OCI-LY7 (cell line): ENCODE results near the gene EIF4G2. TPM values are rescaled to one million over a fixed set of nuclear protein-coding genes. Genes with fewer than 3 reads are reported as not detected.

Experiments
- BruUV-seq: library from RNA; stranded (reverse); fragments of 400-500 nt; replicated peaks from 2 replicates; lab custom pipeline; 2021; lab: Mats Ljungman, UMichigan
- CTCF ChIA-PET: fragments of 300-600 bp; sonication (Branson Sonifier 250); formaldehyde crosslinking; loops from one replicate; lab custom pipeline; 2022; ENCODE audit warnings: antibody characterized with exemption; ENCODE audit not compliant: unreplicated experiment; lab: Charles Lee
- POLR2A ChIA-PET: fragments of 300-600 bp; sonication (Branson Sonifier 250); formaldehyde crosslinking; loops from one replicate; lab custom pipeline; 2022; ENCODE audit warnings: antibody characterized with exemption; lab: Charles Lee
- DNase-seq: peaks from one replicate; pipeline ENCODE4 v3.0.0-alpha.2; 2015; ENCODE audit warnings: low spot score
- H2AFZ ChIP-seq: fragments of 200-600 bp; sonication (generic), shearing (Covaris generic); 2 replicates; pipeline ENCODE4 v1.6.1; 2014; ENCODE audit warnings: mild to moderate bottlenecking, antibody characterized with exemption, low read length, moderate library complexity
- H3K27ac ChIP-seq: fragments of 200-600 bp; sonication (generic); 2 replicates; pipeline ENCODE4 v1.5.1; 2014; ENCODE audit warnings: mixed run types, low read depth, mild to moderate bottlenecking, moderate library complexity, low read length, inconsistent platforms; ENCODE audit not compliant: poor library complexity, severe bottlenecking
- H3K36me3 ChIP-seq: fragments of 200-600 bp; sonication (generic); 2 replicates; pipeline ENCODE4 v1.6.1; 2014; ENCODE audit warnings: mild to moderate bottlenecking, antibody characterized with exemption, low read length, moderate library complexity, mixed read lengths; ENCODE audit not compliant: insufficient read depth
- H3K4me1 ChIP-seq: fragments of 200-600 bp; sonication (generic); 2 replicates; pipeline ENCODE4 v1.5.1; 2014; ENCODE audit warnings: mild to moderate bottlenecking, low read length; ENCODE audit not compliant: insufficient read depth, poor library complexity, severe bottlenecking
- H3K4me2 ChIP-seq: fragments of 200-600 bp; sonication (generic); 2 replicates; pipeline ENCODE4 v1.6.1; 2014; ENCODE audit warnings: mild to moderate bottlenecking, low read length
- H3K4me3 ChIP-seq: fragments of 200-600 bp; sonication (generic); 2 replicates; pipeline ENCODE4 v1.5.1; 2014; ENCODE audit warnings: mild to moderate bottlenecking, low read depth, low read length; ENCODE audit not compliant: poor library complexity, severe bottlenecking
- H3K79me2 ChIP-seq: fragments of 200-600 bp; sonication (generic); 2 replicates; pipeline ENCODE4 v1.6.1; 2016; ENCODE audit warnings: low read depth, mild to moderate bottlenecking, low read length, moderate library complexity, mixed read lengths; ENCODE audit not compliant: insufficient read depth
- H3K9me2 ChIP-seq: fragments of 200-600 bp; sonication (generic); 2 replicates; pipeline ENCODE4 v1.6.1; 2016; ENCODE audit warnings: mild to moderate bottlenecking, low read length, mixed read lengths; ENCODE audit not compliant: insufficient read depth
- H3K9me3 ChIP-seq: fragments of 200-600 bp; sonication (generic); 2 replicates; pipeline ENCODE4 v1.6.1; 2014; ENCODE audit warnings: mild to moderate bottlenecking, mixed run types, low read length, mixed read lengths
- H4K20me1 ChIP-seq: fragments of 200-600 bp; sonication (generic); 2 replicates; pipeline ENCODE4 v1.6.1; 2014; ENCODE audit warnings: mild to moderate bottlenecking, antibody characterized with exemption, low read length, moderate library complexity, mixed read lengths; ENCODE audit not compliant: insufficient read depth
- EZH2phosphoT487 ChIP-seq: fragments of 200-600 bp; sonication (generic); IDR thresholded peaks from 2 replicates; pipeline ENCODE4 v1.6.1; 2018; ENCODE audit warnings: low read depth, borderline replicate concordance, mild to moderate bottlenecking, mixed run types, antibody characterized with exemption, low read length, moderate library complexity, mixed read lengths
- intact Hi-C: fragments of 100-400 bp; cut with micrococcal nuclease; formaldehyde crosslinking; loops from one replicate; pipeline ENCODE4 v1.10.0; 2022; ENCODE audit not compliant: unreplicated experiment
- total RNA-seq, 2 experiments: library from RNA; depleted of rRNA in 1 of 2; stranded (reverse); fragments of >200 nt in 1 of 2; shearing (Covaris generic) in 1 of 2; gene quantifications; 2 replicates each; pipeline ENCODE4 v1.2.3, GENCODE V29; 2014 to 2022
- TF ChIP-seq, protein P1 (sequence below): fragments of 200-600 bp; sonication (generic); conservative IDR thresholded peaks from 2 replicates; pipeline ENCODE4 v1.5.1; 2014; ENCODE audit warnings: mild to moderate bottlenecking, antibody characterized with exemption, low read length, moderate library complexity, mixed read lengths

EIF4G2 gene
- total RNA-seq, 2 experiments from 2014 or later: 317 to 502 TPM

DNA sequence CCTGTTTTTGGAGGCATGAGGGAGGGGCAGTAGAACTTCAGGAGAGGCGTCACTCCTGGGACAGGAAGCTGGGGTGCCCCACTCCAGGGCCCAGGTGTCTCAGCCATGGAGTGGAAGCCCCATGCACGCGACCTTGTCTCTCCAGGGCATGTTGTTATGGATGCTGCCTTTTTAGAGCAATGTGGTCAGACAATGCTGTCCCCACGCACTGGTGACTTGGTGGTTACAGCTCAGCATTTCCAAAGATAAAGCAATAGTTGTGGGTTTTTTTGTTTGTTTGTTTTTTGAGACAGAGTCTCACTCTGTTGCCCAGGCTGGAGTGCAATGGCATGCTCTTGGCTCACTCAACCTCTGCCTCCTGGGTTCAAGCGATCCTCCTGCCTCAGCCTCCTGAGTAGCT is 22.3 kb downstream of the EIF4G2 start:
- Histone ChIP-seq H3K4me3 (no peak overlapping the region), H4K20me1 (no peaks in the 10 kb centered on the region), H3K36me3 (no peaks in the 10 kb centered on the region), H3K79me2 (no peaks in the 10 kb centered on the region), H3K4me2 (no peak overlapping the region), H2AFZ (no peak overlapping the region), H3K9me3 (no peaks in the 10 kb centered on the region), H3K9me2 (no peaks in the 10 kb centered on the region), H3K4me1 (no peaks in the 10 kb centered on the region), H3K27ac (no peak overlapping the region)
- intact Hi-C loops: no loop called here
- no peak for DNase-seq
- POLR2A ChIA-PET: no interaction called here
- CTCF ChIA-PET: no interaction called here
- TF ChIP-seq EZH2phosphoT487: no peak
- TF ChIP-seq, protein P1, sequence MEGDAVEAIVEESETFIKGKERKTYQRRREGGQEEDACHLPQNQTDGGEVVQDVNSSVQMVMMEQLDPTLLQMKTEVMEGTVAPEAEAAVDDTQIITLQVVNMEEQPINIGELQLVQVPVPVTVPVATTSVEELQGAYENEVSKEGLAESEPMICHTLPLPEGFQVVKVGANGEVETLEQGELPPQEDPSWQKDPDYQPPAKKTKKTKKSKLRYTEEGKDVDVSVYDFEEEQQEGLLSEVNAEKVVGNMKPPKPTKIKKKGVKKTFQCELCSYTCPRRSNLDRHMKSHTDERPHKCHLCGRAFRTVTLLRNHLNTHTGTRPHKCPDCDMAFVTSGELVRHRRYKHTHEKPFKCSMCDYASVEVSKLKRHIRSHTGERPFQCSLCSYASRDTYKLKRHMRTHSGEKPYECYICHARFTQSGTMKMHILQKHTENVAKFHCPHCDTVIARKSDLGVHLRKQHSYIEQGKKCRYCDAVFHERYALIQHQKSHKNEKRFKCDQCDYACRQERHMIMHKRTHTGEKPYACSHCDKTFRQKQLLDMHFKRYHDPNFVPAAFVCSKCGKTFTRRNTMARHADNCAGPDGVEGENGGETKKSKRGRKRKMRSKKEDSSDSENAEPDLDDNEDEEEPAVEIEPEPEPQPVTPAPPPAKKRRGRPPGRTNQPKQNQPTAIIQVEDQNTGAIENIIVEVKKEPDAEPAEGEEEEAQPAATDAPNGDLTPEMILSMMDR: no peak
- BruUV-seq: no TSS peak

DNA sequence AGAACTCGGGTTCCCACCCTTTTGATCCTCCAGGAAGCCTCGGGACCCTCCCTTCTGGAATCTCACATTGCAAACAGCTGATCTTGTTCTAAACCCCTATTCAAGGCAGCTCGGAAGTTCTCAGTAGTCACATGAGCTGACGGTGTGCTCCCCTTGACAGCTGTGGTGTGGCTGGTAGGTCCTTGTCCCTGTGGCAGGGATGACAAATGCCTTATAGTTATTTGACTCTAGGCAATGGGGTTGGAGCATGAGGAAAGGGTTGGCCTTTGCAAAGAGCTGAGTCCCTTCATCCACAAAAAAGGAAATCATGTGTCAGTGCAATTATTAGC is 23.6 kb downstream of the EIF4G2 start:
- DNase-seq: no peak
- no peak overlapping the region for H3K4me2 ChIP-seq
- ChIA-PET POLR2A (interaction anchor here (0.6 kb wide), 1 partner anchor 48 kb away, joined by 5 read pairs; no protein-coding TSS in a partner anchor), CTCF (no interaction called here)
- H3K79me2 ChIP-seq: no peaks in the 10 kb centered on the region
- intact Hi-C loops: no loop called here
- H3K27ac ChIP-seq: no peak overlapping the region
- no peaks in the 10 kb centered on the region for H4K20me1 ChIP-seq
- no peaks in the 10 kb centered on the region for H3K9me3 ChIP-seq
- no peaks in the 10 kb centered on the region for H3K9me2 ChIP-seq
- TF ChIP-seq, protein P1: no peak
- TF ChIP-seq EZH2phosphoT487: no peak
- no peak overlapping the region for H2AFZ ChIP-seq
- H3K4me3 ChIP-seq: no peak overlapping the region
- H3K36me3 ChIP-seq: no peaks in the 10 kb centered on the region; the same call in 1 of the 2 replicates
- no peaks in the 10 kb centered on the region for H3K4me1 ChIP-seq
- no TSS peak for BruUV-seq

DNA sequence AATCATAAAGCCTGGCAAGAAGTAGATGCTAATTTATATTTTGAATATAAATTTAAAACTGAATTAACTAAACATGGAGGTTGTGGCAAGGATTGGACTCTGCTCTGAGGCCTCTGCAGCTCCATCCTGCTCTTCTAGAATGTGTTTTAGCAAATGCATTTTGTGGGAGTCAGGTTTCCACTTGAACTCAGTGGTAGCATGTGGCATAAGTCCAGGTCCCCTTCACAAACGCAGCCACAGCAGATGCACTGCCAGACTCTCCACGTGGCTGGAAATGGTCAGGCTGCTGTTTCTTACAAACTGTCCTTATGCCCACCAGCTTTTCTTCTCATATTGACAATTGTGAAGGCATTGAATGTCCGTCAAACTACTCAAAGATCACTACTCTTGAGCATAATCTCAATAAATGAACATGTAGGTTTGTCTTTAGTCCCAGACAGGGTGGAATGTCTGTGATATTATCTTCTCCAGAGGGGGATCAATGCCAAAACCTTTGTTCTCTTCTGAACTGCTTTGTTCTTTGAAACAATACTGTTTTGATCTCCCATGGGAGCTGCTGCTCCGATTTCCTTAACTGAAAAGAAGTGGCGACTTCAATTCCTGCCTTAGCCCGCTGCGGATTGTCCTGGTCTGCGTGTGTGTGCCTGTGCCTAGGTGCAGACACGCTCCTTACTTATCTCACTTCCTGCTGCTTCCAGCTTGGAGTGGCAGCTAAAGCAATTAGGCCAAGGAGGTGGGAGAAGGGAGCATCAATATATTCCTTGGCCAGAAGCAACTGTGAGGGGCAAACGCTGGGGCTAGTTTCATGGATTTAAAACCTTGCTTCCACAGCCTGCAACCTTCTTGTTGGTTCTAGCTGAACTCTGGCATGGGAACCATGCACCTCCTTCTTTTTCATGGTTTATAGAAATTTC is 24.2 kb downstream of the EIF4G2 start:
- Histone ChIP-seq H3K4me1 (no peaks in the 10 kb centered on the region), H4K20me1 (no peaks in the 10 kb centered on the region), H2AFZ (no peak overlapping the region), H3K9me2 (no peaks in the 10 kb centered on the region), H3K27ac (no peak overlapping the region), H3K36me3 (peaks cover 6% of the 10 kb centered on the region), H3K9me3 (no peaks in the 10 kb centered on the region), H3K79me2 (no peaks in the 10 kb centered on the region), H3K4me3 (no peak overlapping the region), H3K4me2 (no peak overlapping the region)
- no peak for DNase-seq
- ChIA-PET POLR2A (interaction anchor here (0.6 to 0.7 kb wide), 4 partner anchors 11 to 1938 kb away, joined by 3 to 5 read pairs (median 4); no protein-coding TSS in a partner anchor), CTCF (no interaction called here)
- BruUV-seq: no TSS peak
- intact Hi-C loops: no loop called here
- TF ChIP-seq EZH2phosphoT487: no peak
- TF ChIP-seq, protein P1: no peak
